ENCODE measurements around the gene FANCD2OS.

The FANCD2OS gene

GRCh38 chr3:10090179-10090578 lies 17.9 kb downstream of the FANCD2OS start:
- Histone ChIP-seq H3K27ac (replicated peaks) (no peak overlapping the region), H3K27me3 (ENCODE audit: insufficient read depth, poor library complexity, severe bottlenecking) (no peaks in the 10 kb centered on the region), H3K4me3 (replicated peaks; ENCODE audit: insufficient read depth, low read length) (no peak overlapping the region)
- TF ChIP-seq POLR2AphosphoS5 (IDR thresholded peaks at IDR 0.05; ENCODE audit: low read depth) = no peak
- no peak for TF ChIP-seq GABPA (IDR thresholded peaks at IDR 0.05; ENCODE audit: low read depth)
- no peak for TF ChIP-seq REST (IDR thresholded peaks at IDR 0.05; ENCODE audit: insufficient replicate concordance, low read depth)
- TF ChIP-seq CTCF (IDR thresholded peaks at IDR 0.05; ENCODE audit: insufficient read depth, low read length) = no peak
- no peak for TF ChIP-seq SPI1 (IDR thresholded peaks at IDR 0.05; ENCODE audit: borderline replicate concordance, low read depth)
- no peak for DNase-seq (ENCODE audit: low read depth in 1 of 2, low spot score in 1 of 2)

- no peak for TF ChIP-seq POLR2AphosphoS5 (IDR thresholded peaks at IDR 0.05; ENCODE audit: low read depth)
- TF ChIP-seq REST (IDR thresholded peaks at IDR 0.05; ENCODE audit: insufficient replicate concordance, low read depth) = no peak
- TF ChIP-seq GABPA (IDR thresholded peaks at IDR 0.05; ENCODE audit: low read depth) = no peak
- TF ChIP-seq CTCF (IDR thresholded peaks at IDR 0.05; ENCODE audit: insufficient read depth, low read length) = no peak
- no peak for TF ChIP-seq SPI1 (IDR thresholded peaks at IDR 0.05; ENCODE audit: borderline replicate concordance, low read depth)
- no peak overlapping the region for H3K27ac ChIP-seq (replicated peaks)
- DNase-seq (ENCODE audit: low read depth in 1 of 2, low spot score in 1 of 2) = no peak
- H3K27me3 ChIP-seq (ENCODE audit: insufficient read depth, poor library complexity, severe bottlenecking) = no peaks in the 10 kb centered on the region
- no peak overlapping the region for H3K4me3 ChIP-seq (replicated peaks; ENCODE audit: insufficient read depth, low read length)
Observed at GRCh38 chr3:10088256-10088655, 19.8 kb downstream of the FANCD2OS start.

GRCh38 chr3:10085738-10086137 lies 22.3 kb downstream of the FANCD2OS start:
- no peaks in the 10 kb centered on the region for H3K27me3 ChIP-seq (ENCODE audit: insufficient read depth, poor library complexity, severe bottlenecking)
- H3K27ac ChIP-seq (replicated peaks) = no peak overlapping the region
- DNase-seq (ENCODE audit: low read depth in 1 of 2, low spot score in 1 of 2) = no peak
- no peak overlapping the region for H3K4me3 ChIP-seq (replicated peaks; ENCODE audit: insufficient read depth, low read length)
- TF ChIP-seq REST (IDR thresholded peaks at IDR 0.05; ENCODE audit: insufficient replicate concordance, low read depth) = no peak
- TF ChIP-seq CTCF (IDR thresholded peaks at IDR 0.05; ENCODE audit: insufficient read depth, low read length) = no peak
- TF ChIP-seq SPI1 (IDR thresholded peaks at IDR 0.05; ENCODE audit: borderline replicate concordance, low read depth) = no peak
- TF ChIP-seq POLR2AphosphoS5 (IDR thresholded peaks at IDR 0.05; ENCODE audit: low read depth) = no peak
- no peak for TF ChIP-seq GABPA (IDR thresholded peaks at IDR 0.05; ENCODE audit: low read depth)

Data from HL-60 (cell line).